ENCODE data around the gene NDUFA11. TPM values are rescaled to one million over a fixed set of nuclear protein-coding genes. Genes with fewer than 3 reads are reported as not detected.

Gene NDUFA11
- total and polyA plus RNA-seq, 9 of the 15 experiments (the other 6 are each of a cell fraction or from before 2014, with no cell fraction given), result 63.3 to 486 (median 274) TPM

GRCh38 chr19:5892772-5893275 is 10.8 kb downstream of the NDUFA11 start:
- Histone ChIP-seq H3K27me3 (ENCODE audit: control insufficient read depth in 2 of 2, insufficient read depth in 2 of 2, low read length in 2 of 2) (no peaks in the 10 kb centered on the region), H3K9ac (ENCODE audit: insufficient read depth in 1 of 2, low read depth in 2 of 2, low read length in 2 of 2) (no peak overlapping the region), H3K4me3 (no peak overlapping the region), H3K36me3 (ENCODE audit: control insufficient read depth, insufficient read depth, low read length) (peaks cover 28% of the 10 kb centered on the region; the same call in 1 of the 3 replicates), H3K27ac (ENCODE audit: extremely low read depth, low read depth, low read length) (no peak overlapping the region), H3K4me1 (replicated peaks in 1 of 2; ENCODE audit: control insufficient read depth in 2 of 2, insufficient read depth in 2 of 2, low read length in 2 of 2) (peaks cover 16 to 69% of the 10 kb centered on the region in 2 experiments), H3K79me2 (ENCODE audit: control insufficient read depth, insufficient read depth, low read length) (no peaks in the 10 kb centered on the region; the same call in 2 of the 3 replicates), H3K4me2 (ENCODE audit: insufficient read depth, low read length) (no peak overlapping the region), H3K9me3 (replicated peaks; ENCODE audit: control insufficient read depth, insufficient read depth, low read depth, low read length) (no peaks in the 10 kb centered on the region), H4K20me1 (replicated peaks; ENCODE audit: control insufficient read depth, insufficient read depth, low read length) (peaks cover 25% of the 10 kb centered on the region), H2AFZ (ENCODE audit: low read depth, low read length) (no peak overlapping the region), H3K9me1 (ENCODE audit: control insufficient read depth, insufficient read depth, low read length) (peaks cover 5% of the 10 kb centered on the region)
- ChIA-PET CTCF (ENCODE audit: low intra/inter-chr PET ratio) (interaction anchor here (0.8 to 3.9 kb wide), 4 partner anchors 83 to 119 kb away, joined by 3 to 48 read pairs (median 4); partner anchors contain the start of gene NRTN), POLR2A (interaction anchor here (1.4 to 4.2 kb wide), 2 partner anchors 11 to 89 kb away, joined by 5 to 28 read pairs; partner anchors contain the start of genes NDUFA11 and VMAC)
- intact Hi-C loops (cut with micrococcal nuclease) (loop anchor here (1.0 kb wide), 1 partner anchor 89 kb away; no protein-coding TSS in a partner anchor), in situ Hi-C loops (cut with MboI) (loop anchor here (5.0 kb wide), 1 partner anchor 91 kb away; no protein-coding TSS in a partner anchor)
- BruUV-seq (replicated peaks), result no TSS peak
- FAIRE-seq (no peak), ATAC-seq (no peak), DNase-seq (ENCODE audit: extremely low read depth in 1 of 4, low spot score in 3 of 4) (no peak)
- TF ChIP-seq POLR2B (IDR thresholded peaks at IDR 0.05; ENCODE audit: low read depth, partially characterized antibody) (peak; percentile 25), PYGO2 (tag; IDR thresholded peaks at IDR 0.05) (no peak), POLR2AphosphoS5 (IDR thresholded peaks at IDR 0.05; ENCODE audit: control insufficient read depth, insufficient read depth, low read depth, low read length) (peak; percentile 12; the same call in 1 of the 2 replicates), CHD4 (IDR thresholded peaks at IDR 0.05; ENCODE audit: insufficient read depth, insufficient replicate concordance, low read depth, low read length, poor library complexity, severe bottlenecking) (no peak), RBM25 (IDR thresholded peaks at IDR 0.05; ENCODE audit: low read depth, low read length, severe bottlenecking) (peak; percentile 13), NR2C2 (CRISPR knock-in tag; IDR thresholded peaks at IDR 0.05) (no peak), NR2C2 (tag; IDR thresholded peaks at IDR 0.05) (no peak), CTBP1 (IDR thresholded peaks at IDR 0.05; ENCODE audit: borderline replicate concordance) (0 out of 2 replicates have a peak, but pooled peaks have one; percentile 1), KDM1A (IDR thresholded peaks at IDR 0.05) (peak in 1 of 2 experiments; percentile 49; a peak in 1 of 4 replicates), E2F6 (IDR thresholded peaks at IDR 0.05; ENCODE audit: borderline replicate concordance in 1 of 2, extremely low read depth in 1 of 2, insufficient read depth in 1 of 2, insufficient read length in 1 of 2, low read depth in 1 of 2, low read length in 1 of 2, poor library complexity in 1 of 2, severe bottlenecking in 1 of 2) (peak in 1 of 2 experiments; percentile 12)
- TF ChIP-seq, protein P1, sequence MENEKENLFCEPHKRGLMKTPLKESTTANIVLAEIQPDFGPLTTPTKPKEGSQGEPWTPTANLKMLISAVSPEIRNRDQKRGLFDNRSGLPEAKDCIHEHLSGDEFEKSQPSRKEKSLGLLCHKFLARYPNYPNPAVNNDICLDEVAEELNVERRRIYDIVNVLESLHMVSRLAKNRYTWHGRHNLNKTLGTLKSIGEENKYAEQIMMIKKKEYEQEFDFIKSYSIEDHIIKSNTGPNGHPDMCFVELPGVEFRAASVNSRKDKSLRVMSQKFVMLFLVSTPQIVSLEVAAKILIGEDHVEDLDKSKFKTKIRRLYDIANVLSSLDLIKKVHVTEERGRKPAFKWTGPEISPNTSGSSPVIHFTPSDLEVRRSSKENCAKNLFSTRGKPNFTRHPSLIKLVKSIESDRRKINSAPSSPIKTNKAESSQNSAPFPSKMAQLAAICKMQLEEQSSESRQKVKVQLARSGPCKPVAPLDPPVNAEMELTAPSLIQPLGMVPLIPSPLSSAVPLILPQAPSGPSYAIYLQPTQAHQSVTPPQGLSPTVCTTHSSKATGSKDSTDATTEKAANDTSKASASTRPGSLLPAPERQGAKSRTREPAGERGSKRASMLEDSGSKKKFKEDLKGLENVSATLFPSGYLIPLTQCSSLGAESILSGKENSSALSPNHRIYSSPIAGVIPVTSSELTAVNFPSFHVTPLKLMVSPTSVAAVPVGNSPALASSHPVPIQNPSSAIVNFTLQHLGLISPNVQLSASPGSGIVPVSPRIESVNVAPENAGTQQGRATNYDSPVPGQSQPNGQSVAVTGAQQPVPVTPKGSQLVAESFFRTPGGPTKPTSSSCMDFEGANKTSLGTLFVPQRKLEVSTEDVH (IDR thresholded peaks at IDR 0.05; ENCODE audit: low read depth, partially characterized antibody), result peak; percentile 4
- TF ChIP-seq, protein P2, sequence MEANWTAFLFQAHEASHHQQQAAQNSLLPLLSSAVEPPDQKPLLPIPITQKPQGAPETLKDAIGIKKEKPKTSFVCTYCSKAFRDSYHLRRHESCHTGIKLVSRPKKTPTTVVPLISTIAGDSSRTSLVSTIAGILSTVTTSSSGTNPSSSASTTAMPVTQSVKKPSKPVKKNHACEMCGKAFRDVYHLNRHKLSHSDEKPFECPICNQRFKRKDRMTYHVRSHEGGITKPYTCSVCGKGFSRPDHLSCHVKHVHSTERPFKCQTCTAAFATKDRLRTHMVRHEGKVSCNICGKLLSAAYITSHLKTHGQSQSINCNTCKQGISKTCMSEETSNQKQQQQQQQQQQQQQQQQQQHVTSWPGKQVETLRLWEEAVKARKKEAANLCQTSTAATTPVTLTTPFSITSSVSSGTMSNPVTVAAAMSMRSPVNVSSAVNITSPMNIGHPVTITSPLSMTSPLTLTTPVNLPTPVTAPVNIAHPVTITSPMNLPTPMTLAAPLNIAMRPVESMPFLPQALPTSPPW (CRISPR knock-in tag; IDR thresholded peaks at IDR 0.05), result 0 out of 2 replicates have a peak, but pooled peaks have one; percentile 13
- WGBS (ENCODE audit: insufficient coverage, low coverage, missing lambda C conversion rate), result 50% methylated on average over 15 of the region's 15 CpGs

All from K562 (cell line).